ENCODE results near the gene GABRR2.
"Not testable (repeated sequence)": the region's sequence is repeated elsewhere in the genome, so short reads cannot be mapped to it uniquely, and the experiment has no call there.

Gene GABRR2

GRCh38 chr6:89310929-89311328 is 4.2 kb downstream of the GABRR2 start:
- POLR2A ChIA-PET (ENCODE audit: low non-redundant PET) = no interaction called here

GRCh38 chr6:89308525-89309395 is 6.3 kb downstream of the GABRR2 start:
- no peak for DNase-seq (ENCODE audit: low spot score)
- TF ChIP-seq CTCF (conservative IDR thresholded peaks at IDR 0.05; ENCODE audit: low read depth) = no peak
- ChIA-PET CTCF (interaction anchor here (0.9 kb wide), 1 partner anchor 52 kb away, joined by 3 read pairs; no protein-coding TSS in a partner anchor), POLR2A (ENCODE audit: low non-redundant PET) (no interaction called here)
- no peak overlapping the region for H3K27ac ChIP-seq

More at GRCh38 chr6:89310929-89311328, 4.2 kb downstream of the GABRR2 start:
- no peak overlapping the region for H3K27ac ChIP-seq
- TF ChIP-seq CTCF (conservative IDR thresholded peaks at IDR 0.05; ENCODE audit: low read depth) = no peak
- peak; percentile 39 for DNase-seq (ENCODE audit: low spot score)
- CTCF ChIA-PET = interaction anchor here (0.6 to 2.4 kb wide), 3 partner anchors 56 to 323 kb away, joined by 4 to 7 read pairs (median 6); no protein-coding TSS in a partner anchor

DNA sequence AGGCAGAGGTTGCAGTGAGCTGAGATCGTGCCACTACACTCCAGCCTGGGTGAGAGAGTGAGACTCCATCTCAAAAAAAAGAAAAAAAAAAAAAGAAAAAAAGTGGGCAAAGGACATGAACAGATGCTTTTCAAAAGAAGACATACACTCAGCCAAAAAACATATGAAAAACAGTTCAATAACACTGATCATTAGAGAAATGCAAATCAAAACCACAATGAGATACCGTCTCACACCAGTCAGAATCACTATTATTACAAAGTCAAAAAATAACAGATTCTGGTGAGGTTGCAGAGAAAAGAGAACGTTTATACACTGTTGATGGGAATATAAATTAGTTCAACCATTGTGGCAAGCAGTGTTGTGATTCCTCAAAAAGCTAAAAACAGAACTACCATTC is 10.6 kb downstream of the GABRR2 start:
- DNase-seq (ENCODE audit: low spot score); H3K27ac ChIP-seq; POLR2A ChIA-PET (ENCODE audit: low non-redundant PET); CTCF ChIA-PET: not testable (repeated sequence)

DNA sequence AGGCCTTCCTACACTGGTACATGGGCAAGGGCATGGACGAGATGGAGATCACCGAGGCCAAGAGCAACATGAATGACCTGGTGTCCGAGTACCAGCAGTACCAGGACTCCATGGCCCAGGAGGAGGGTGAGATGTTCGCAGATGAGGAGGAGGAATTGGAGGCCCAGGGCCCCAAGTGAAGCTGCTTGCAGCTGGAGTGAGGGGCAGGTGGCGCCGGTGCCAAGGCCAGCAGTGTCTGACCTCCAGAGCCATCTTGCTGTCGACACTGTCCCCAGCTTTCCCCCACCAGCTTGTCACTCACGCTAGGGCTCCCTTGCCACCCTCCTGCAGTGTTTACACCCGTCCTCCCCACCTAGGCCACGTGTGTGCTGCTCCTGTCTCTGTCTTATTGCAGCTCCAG is 12.2 kb downstream of the GABRR2 start:
- no peak for TF ChIP-seq CTCF (conservative IDR thresholded peaks at IDR 0.05; ENCODE audit: low read depth)
- no peak for DNase-seq (ENCODE audit: low spot score)
- ChIA-PET CTCF (no interaction called here), POLR2A (ENCODE audit: low non-redundant PET) (no interaction called here)
- H3K27ac ChIP-seq = no peak overlapping the region

DNA sequence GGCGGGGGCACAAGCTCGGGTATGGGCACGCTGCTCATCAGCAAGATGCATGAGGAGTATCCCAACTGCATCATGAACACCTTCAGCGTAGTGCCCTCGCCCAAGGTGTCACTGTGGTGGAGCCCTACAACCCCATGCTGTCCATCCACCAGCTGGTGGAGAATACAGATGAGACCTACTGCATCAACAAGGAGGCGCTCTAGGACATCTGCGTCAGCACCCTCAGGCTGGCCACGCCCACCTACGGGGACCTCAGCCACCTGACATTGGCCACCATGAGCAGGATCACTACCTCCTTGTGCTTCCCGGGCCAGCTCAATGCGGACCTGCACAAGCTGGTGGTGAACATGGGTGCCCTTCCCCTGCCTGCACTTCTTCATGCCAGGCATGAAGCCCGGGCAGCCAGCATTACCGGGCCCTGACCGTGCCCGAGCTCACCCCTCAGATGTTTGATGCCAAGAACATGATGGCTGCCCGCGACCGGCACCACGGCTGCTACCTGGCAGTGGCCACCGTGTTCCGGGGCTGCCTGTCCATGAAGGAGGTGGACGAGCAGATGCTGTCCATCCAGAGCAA is 12.8 kb downstream of the GABRR2 start:
- no peak for TF ChIP-seq CTCF (conservative IDR thresholded peaks at IDR 0.05; ENCODE audit: low read depth)
- CTCF ChIA-PET = interaction anchor here (0.6 kb wide), 1 partner anchor 307 kb away, joined by 4 read pairs; no protein-coding TSS in a partner anchor

GRCh38 chr6:89301586-89302194 is 13.4 kb downstream of the GABRR2 start:
- H3K27ac ChIP-seq = no peak overlapping the region
- ChIA-PET CTCF (interaction anchor here (0.6 kb wide), 2 partner anchors 132 to 308 kb away, joined by 4 read pairs; no protein-coding TSS in a partner anchor), POLR2A (ENCODE audit: low non-redundant PET) (no interaction called here)
- no peak for TF ChIP-seq CTCF (conservative IDR thresholded peaks at IDR 0.05; ENCODE audit: low read depth)
- DNase-seq (ENCODE audit: low spot score) = no peak

More for the DNA sequence above, 12.8 kb downstream of the GABRR2 start:
- H3K27ac ChIP-seq = no peak overlapping the region
- POLR2A ChIA-PET (ENCODE audit: low non-redundant PET) = no interaction called here
- no peak for DNase-seq (ENCODE audit: low spot score)

All from RWPE1 (cell line).